Gastrocnemius medialis (tissue), 4 donors: ENCODE data around the gene TUBGCP4. TPM values are rescaled to one million over a fixed set of nuclear protein-coding genes. Genes with fewer than 3 reads are reported as not detected.

ENCODE experiments used
- ATAC-seq, 2 donors: fragments of 150-250 bp; one replicate each; pipeline ENCODE4 v1.9.1; 2016
- DNase-seq, 2 donors: peaks; one replicate each; pipeline ENCODE4 v3.0.0-alpha.2; 2019
- H3K27ac ChIP-seq, 4 donors: fragments of 200-600 bp; sonication (generic); 1 replicate in 1 of 4; 2 replicates in 3 of 4; pipeline ENCODE4 v1.5.1; 2016 to 2018; ENCODE audit warnings: mild to moderate bottlenecking in 2 of 4, moderate library complexity in 1 of 4
- H3K27me3 ChIP-seq, 3 donors: fragments of 200-600 bp; sonication (generic) in 2 of 3; 1 replicate in 1 of 3; 2 replicates in 2 of 3; pipeline versions ENCODE4 v1.5.1 to v1.6.0; 2016 to 2019; ENCODE audit warnings: mild to moderate bottlenecking in 1 of 3, moderate library complexity in 1 of 3
- H3K36me3 ChIP-seq, 2 donors: fragments of 200-600 bp; sonication (generic) in 1 of 2; one replicate each; pipeline ENCODE4 v1.5.1; 2017 to 2018
- H3K4me1 ChIP-seq, 2 donors: fragments of 200-600 bp; sonication (generic) in 1 of 2; one replicate each; pipeline ENCODE4 v1.5.1; 2016 to 2017; ENCODE audit warnings: mild to moderate bottlenecking in 2 of 2
- H3K4me3 ChIP-seq, 4 donors: fragments of 200-600 bp; sonication (generic) in 3 of 4; 1 replicate in 1 of 4; 2 replicates in 3 of 4; pipeline ENCODE4 v1.5.1; 2016 to 2019; ENCODE audit warnings: mild to moderate bottlenecking in 2 of 4
- H3K9me3 ChIP-seq, 3 donors: fragments of 200-600 bp; sonication (generic) in 2 of 3; 1 replicate in 1 of 3; 2 replicates in 2 of 3; pipeline ENCODE4 v1.5.1; 2016 to 2019
- POLR2A ChIP-seq, 2 donors: fragments of 450-650 bp; IDR thresholded peaks; one replicate each; pipeline ENCODE4 v1.6.1; 2017; ENCODE audit warnings: antibody characterized with exemption in 2 of 2, mild to moderate bottlenecking in 2 of 2, moderate library complexity in 2 of 2
- in situ Hi-C, 4 donors: fragments of 200-750 bp; cut with MboI; loops; one replicate each; pipeline versions ENCODE4 v1.15.0 to v1.8.0; 2017; ENCODE audit warnings: low sequenced_read_pairs in 4 of 4
- intact Hi-C: fragments of 100-400 bp; cut with DNase I; formaldehyde crosslinking; loops from one replicate; pipeline ENCODE4 v1.15.1; 2023; ENCODE audit warnings: low total_unique reads
- total RNA-seq, 4 donors: library from RNA; depleted of rRNA; stranded (reverse); fragments of >200 nt; gene quantifications; one replicate each; pipeline versions ENCODE4 v1.1.0 to v1.2.3, GENCODE V29; 2016
- TF ChIP-seq, protein P1 (sequence below), 5 experiments: fragments of 450-650 bp in 3 of 5; fragments of 200-600 bp in 2 of 5; sonication (generic) in 2 of 5; IDR thresholded peaks in 4 of 5; conservative IDR thresholded peaks in 1 of 5; 1 replicate in 4 of 5; 2 replicates in 1 of 5; pipeline ENCODE4 v1.5.1; 2016 to 2019; ENCODE audit warnings: antibody characterized with exemption in 5 of 5, mild to moderate bottlenecking in 3 of 5, moderate library complexity in 3 of 5

TUBGCP4 gene
- total RNA-seq, 4 donors from 2014 or later, result 13.6 to 16.1 (median 14.7) TPM

GRCh38 chr15:43329960-43330779, 40.7 kb upstream of the TUBGCP4 start, which contains the start of gene LCMT2:
TSS of gene LCMT2 (minus strand) at chr15:43330573. CDS start at chr15:43330489, 84 bp downstream.
- intact Hi-C loops, result loop anchor here (2.0 to 10.0 kb wide), 3 partner anchors 41 to 225 kb away; partner anchors contain the start of genes TUBGCP4, UBR1 and ZSCAN29
- TF ChIP-seq, protein P1, sequence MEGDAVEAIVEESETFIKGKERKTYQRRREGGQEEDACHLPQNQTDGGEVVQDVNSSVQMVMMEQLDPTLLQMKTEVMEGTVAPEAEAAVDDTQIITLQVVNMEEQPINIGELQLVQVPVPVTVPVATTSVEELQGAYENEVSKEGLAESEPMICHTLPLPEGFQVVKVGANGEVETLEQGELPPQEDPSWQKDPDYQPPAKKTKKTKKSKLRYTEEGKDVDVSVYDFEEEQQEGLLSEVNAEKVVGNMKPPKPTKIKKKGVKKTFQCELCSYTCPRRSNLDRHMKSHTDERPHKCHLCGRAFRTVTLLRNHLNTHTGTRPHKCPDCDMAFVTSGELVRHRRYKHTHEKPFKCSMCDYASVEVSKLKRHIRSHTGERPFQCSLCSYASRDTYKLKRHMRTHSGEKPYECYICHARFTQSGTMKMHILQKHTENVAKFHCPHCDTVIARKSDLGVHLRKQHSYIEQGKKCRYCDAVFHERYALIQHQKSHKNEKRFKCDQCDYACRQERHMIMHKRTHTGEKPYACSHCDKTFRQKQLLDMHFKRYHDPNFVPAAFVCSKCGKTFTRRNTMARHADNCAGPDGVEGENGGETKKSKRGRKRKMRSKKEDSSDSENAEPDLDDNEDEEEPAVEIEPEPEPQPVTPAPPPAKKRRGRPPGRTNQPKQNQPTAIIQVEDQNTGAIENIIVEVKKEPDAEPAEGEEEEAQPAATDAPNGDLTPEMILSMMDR (IDR thresholded peaks at IDR 0.05 in 4 of 5, conservative IDR thresholded peaks at IDR 0.05 in 1 of 5), result peak in 4 of 5 experiments; percentile 7 to 44 (median 26)
- peak; percentile 65 to 70 for TF ChIP-seq POLR2A (IDR thresholded peaks at IDR 0.05)

GRCh38 chr15:43330780-43331087, 40.2 kb upstream of the TUBGCP4 start:
- H3K4me1 ChIP-seq, result peaks cover 35 to 37% of the 10 kb centered on the region in 2 donors
- H3K9me3 ChIP-seq, result no peaks in the 10 kb centered on the region
- intact Hi-C loops, result loop anchor here (2.0 to 10.0 kb wide), 2 partner anchors 40 to 226 kb away; partner anchors contain the start of genes TUBGCP4, UBR1 and ZSCAN29
- ATAC-seq, result no peak
- in situ Hi-C loops, result loop anchor here in 1 of 4 donors (10.0 kb wide), 1 partner anchor 164 kb away; the partner anchor contains the start of gene TP53BP1
- DNase-seq, result no peak
- H3K27ac ChIP-seq, result peak overlapping the region; percentile 92 to 99 (median 94)
- peak overlapping the region; percentile 75 to 98 (median 86) for H3K4me3 ChIP-seq
- peaks cover 0 to 3% of the 10 kb centered on the region in 2 donors for H3K36me3 ChIP-seq
- TF ChIP-seq, protein P1 (IDR thresholded peaks at IDR 0.05 in 4 of 5, conservative IDR thresholded peaks at IDR 0.05 in 1 of 5), result no peak
- TF ChIP-seq POLR2A (IDR thresholded peaks at IDR 0.05), result no peak
- no peaks in the 10 kb centered on the region for H3K27me3 ChIP-seq

More at GRCh38 chr15:43329960-43330779, 40.7 kb upstream of the TUBGCP4 start, which contains the start of gene LCMT2:
- H3K9me3 ChIP-seq, result no peaks in the 10 kb centered on the region
- ATAC-seq (peak; percentile 95 to 98), DNase-seq (peak; percentile 91 to 94)
- H3K27ac ChIP-seq, result peak within 1 kb of the TSS; percentile 92 to 99 (median 94)
- no peaks in the 10 kb centered on the region for H3K27me3 ChIP-seq
- H3K36me3 ChIP-seq, result no peaks in the 10 kb centered on the region
- H3K4me3 ChIP-seq, result peak within 1 kb of the TSS; percentile 75 to 98 (median 86)
- in situ Hi-C loops, result loop anchor here in 1 of 4 donors (10.0 kb wide), 1 partner anchor 165 kb away; the partner anchor contains the start of gene TP53BP1
- peaks cover 35 to 37% of the 10 kb centered on the region in 2 donors for H3K4me1 ChIP-seq

GRCh38 chr15:43346305-43346704, 24.6 kb upstream of the TUBGCP4 start:
- no peaks in the 10 kb centered on the region for H3K9me3 ChIP-seq
- peaks cover 0 to 70% of the 10 kb centered on the region in 2 donors for H3K36me3 ChIP-seq
- ATAC-seq, result no peak
- intact Hi-C loops, result no loop called here
- H3K27ac ChIP-seq, result no peak overlapping the region
- no peak overlapping the region for H3K4me3 ChIP-seq
- DNase-seq, result no peak
- H3K4me1 ChIP-seq, result no peaks in the 10 kb centered on the region
- no peaks in the 10 kb centered on the region for H3K27me3 ChIP-seq
- in situ Hi-C loops, result no loop called here
- TF ChIP-seq, protein P1 (IDR thresholded peaks at IDR 0.05 in 4 of 5, conservative IDR thresholded peaks at IDR 0.05 in 1 of 5), result no peak
- TF ChIP-seq POLR2A (IDR thresholded peaks at IDR 0.05), result no peak

GRCh38 chr15:43347114-43347513, 23.8 kb upstream of the TUBGCP4 start:
- in situ Hi-C loops, result no loop called here

More at GRCh38 chr15:43347114-43347513, 23.8 kb upstream of the TUBGCP4 start:
- H3K36me3 ChIP-seq, result peaks cover 0 to 63% of the 10 kb centered on the region in 2 donors
- H3K27ac ChIP-seq, result no peak overlapping the region
- H3K9me3 ChIP-seq, result no peaks in the 10 kb centered on the region
- no peaks in the 10 kb centered on the region for H3K4me1 ChIP-seq
- DNase-seq (no peak), ATAC-seq (no peak)
- TF ChIP-seq, protein P1 (IDR thresholded peaks at IDR 0.05 in 4 of 5, conservative IDR thresholded peaks at IDR 0.05 in 1 of 5), result no peak
- TF ChIP-seq POLR2A (IDR thresholded peaks at IDR 0.05), result no peak
- no peak overlapping the region for H3K4me3 ChIP-seq
- H3K27me3 ChIP-seq, result no peaks in the 10 kb centered on the region
- intact Hi-C loops, result no loop called here
